Esophagus squamous epithelium (tissue), 4 donors: ENCODE results near the gene SEMG1.

Experiments used
- POLR2A ChIP-seq, 4 donors: fragments of 450-650 bp; IDR thresholded peaks; one replicate each; pipeline ENCODE4 v1.6.1; 2017; ENCODE audit warnings: antibody characterized with exemption in 4 of 4, mild to moderate bottlenecking in 4 of 4, moderate library complexity in 3 of 4
- TF ChIP-seq, protein P1 (sequence below), 6 experiments: fragments of 450-650 bp in 4 of 6; fragments of 200-600 bp in 2 of 6; sonication (generic) in 2 of 6; IDR thresholded peaks; one replicate each; pipeline ENCODE4 v1.5.1; 2016 to 2019; ENCODE audit warnings: antibody characterized with exemption in 6 of 6, mild to moderate bottlenecking in 4 of 6, moderate library complexity in 4 of 6

GRCh38 chr20:45235995-45236394, 29.2 kb downstream of the SEMG1 start:
- TF ChIP-seq, protein P1, sequence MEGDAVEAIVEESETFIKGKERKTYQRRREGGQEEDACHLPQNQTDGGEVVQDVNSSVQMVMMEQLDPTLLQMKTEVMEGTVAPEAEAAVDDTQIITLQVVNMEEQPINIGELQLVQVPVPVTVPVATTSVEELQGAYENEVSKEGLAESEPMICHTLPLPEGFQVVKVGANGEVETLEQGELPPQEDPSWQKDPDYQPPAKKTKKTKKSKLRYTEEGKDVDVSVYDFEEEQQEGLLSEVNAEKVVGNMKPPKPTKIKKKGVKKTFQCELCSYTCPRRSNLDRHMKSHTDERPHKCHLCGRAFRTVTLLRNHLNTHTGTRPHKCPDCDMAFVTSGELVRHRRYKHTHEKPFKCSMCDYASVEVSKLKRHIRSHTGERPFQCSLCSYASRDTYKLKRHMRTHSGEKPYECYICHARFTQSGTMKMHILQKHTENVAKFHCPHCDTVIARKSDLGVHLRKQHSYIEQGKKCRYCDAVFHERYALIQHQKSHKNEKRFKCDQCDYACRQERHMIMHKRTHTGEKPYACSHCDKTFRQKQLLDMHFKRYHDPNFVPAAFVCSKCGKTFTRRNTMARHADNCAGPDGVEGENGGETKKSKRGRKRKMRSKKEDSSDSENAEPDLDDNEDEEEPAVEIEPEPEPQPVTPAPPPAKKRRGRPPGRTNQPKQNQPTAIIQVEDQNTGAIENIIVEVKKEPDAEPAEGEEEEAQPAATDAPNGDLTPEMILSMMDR (IDR thresholded peaks at IDR 0.05): peak in 5 of 6 experiments; percentile 38 to 71 (median 42)
- no peak for TF ChIP-seq POLR2A (IDR thresholded peaks at IDR 0.05)
